GM18502 (cell line): ENCODE measurements around the gene PPP1R12B.
A peak's percentile ranks its signal among the peaks of the same experiment; 100 is the strongest.
"Not testable (repeated sequence)": the region's sequence is repeated elsewhere in the genome, so short reads cannot be mapped to it uniquely, and the experiment has no call there.

Source experiments
- ATAC-seq: cut with Tn5 transposase; IDR thresholded peaks from one replicate; pipeline ENCODE4 v1.9.1; 2021; ENCODE audit warnings: mild to moderate bottlenecking; ENCODE audit not compliant: unreplicated experiment, poor library complexity

Gene PPP1R12B

GRCh38 chr1:202473266-202474045 lies 125.0 kb downstream of the PPP1R12B start:
- ATAC-seq: not testable (repeated sequence)

- ATAC-seq: not testable (repeated sequence)
These were observed 131.2 kb downstream of the PPP1R12B start for GRCh38 chr1:202479661-202480060.

- not testable (repeated sequence) for ATAC-seq
These were observed 132.1 kb downstream of the PPP1R12B start for GRCh38 chr1:202480640-202481039.

- not testable (repeated sequence) for ATAC-seq
These were observed 134.9 kb downstream of the PPP1R12B start for GRCh38 chr1:202483362-202483761.

- ATAC-seq: peak; percentile 48
These were observed 135.5 kb downstream of the PPP1R12B start for GRCh38 chr1:202484032-202484431.

GRCh38 chr1:202484820-202485219 lies 136.3 kb downstream of the PPP1R12B start:
- not testable (repeated sequence) for ATAC-seq

GRCh38 chr1:202488178-202488649 lies 139.7 kb downstream of the PPP1R12B start:
- not testable (repeated sequence) for ATAC-seq

- not testable (repeated sequence) for ATAC-seq
These were observed 140.6 kb downstream of the PPP1R12B start for GRCh38 chr1:202489101-202489500.

GRCh38 chr1:202493112-202493511 lies 144.6 kb downstream of the PPP1R12B start:
- not testable (repeated sequence) for ATAC-seq

- ATAC-seq: no peak
These were observed 150.0 kb downstream of the PPP1R12B start for GRCh38 chr1:202498542-202498941.

GRCh38 chr1:202499997-202500396 lies 151.5 kb downstream of the PPP1R12B start:
- not testable (repeated sequence) for ATAC-seq

GRCh38 chr1:202501281-202501680 lies 152.8 kb downstream of the PPP1R12B start:
- no peak for ATAC-seq

- no peak for ATAC-seq
These were observed 156.9 kb downstream of the PPP1R12B start for GRCh38 chr1:202505356-202505755.

- not testable (repeated sequence) for ATAC-seq
These were observed 157.5 kb downstream of the PPP1R12B start for GRCh38 chr1:202505880-202506575.

GRCh38 chr1:202508863-202509262 lies 160.4 kb downstream of the PPP1R12B start:
- not testable (repeated sequence) for ATAC-seq

- peak; percentile 68 for ATAC-seq
These were observed 165.4 kb downstream of the PPP1R12B start for GRCh38 chr1:202513875-202514274.

- no peak for ATAC-seq
These were observed 168.0 kb downstream of the PPP1R12B start for GRCh38 chr1:202516434-202516877.

- ATAC-seq: not testable (repeated sequence)
These were observed 168.6 kb downstream of the PPP1R12B start for GRCh38 chr1:202517146-202517545.

GRCh38 chr1:202518180-202518579 lies 169.7 kb downstream of the PPP1R12B start:
- not testable (repeated sequence) for ATAC-seq

- not testable (repeated sequence) for ATAC-seq
These were observed 170.4 kb downstream of the PPP1R12B start for GRCh38 chr1:202518905-202519304.
